Measurements from ENCODE around the gene SLC41A2.
A peak's percentile ranks its signal among the peaks of the same experiment; 100 is the strongest.

SLC41A2 gene, protein sequence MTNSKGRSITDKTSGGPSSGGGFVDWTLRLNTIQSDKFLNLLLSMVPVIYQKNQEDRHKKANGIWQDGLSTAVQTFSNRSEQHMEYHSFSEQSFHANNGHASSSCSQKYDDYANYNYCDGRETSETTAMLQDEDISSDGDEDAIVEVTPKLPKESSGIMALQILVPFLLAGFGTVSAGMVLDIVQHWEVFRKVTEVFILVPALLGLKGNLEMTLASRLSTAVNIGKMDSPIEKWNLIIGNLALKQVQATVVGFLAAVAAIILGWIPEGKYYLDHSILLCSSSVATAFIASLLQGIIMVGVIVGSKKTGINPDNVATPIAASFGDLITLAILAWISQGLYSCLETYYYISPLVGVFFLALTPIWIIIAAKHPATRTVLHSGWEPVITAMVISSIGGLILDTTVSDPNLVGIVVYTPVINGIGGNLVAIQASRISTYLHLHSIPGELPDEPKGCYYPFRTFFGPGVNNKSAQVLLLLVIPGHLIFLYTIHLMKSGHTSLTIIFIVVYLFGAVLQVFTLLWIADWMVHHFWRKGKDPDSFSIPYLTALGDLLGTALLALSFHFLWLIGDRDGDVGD

GRCh38 chr12:104958001-104958804 is at the start of gene SLC41A2:
Gene SLC41A2 (minus strand): TSS chr12:104958290. CDS start chr12:104928527, 29,763 bp downstream.
- Histone ChIP-seq H3K27me3 (ENCODE audit: insufficient read depth, low read length) (peaks cover 44% of the 10 kb centered on the region), H3K36me3 (ENCODE audit: insufficient read depth, low read depth, low read length) (no peaks in the 10 kb centered on the region), H3K4me3 (ENCODE audit: low read length) (peak within 1 kb of the TSS; percentile 87), H3K27ac (ENCODE audit: low read length) (no peak within 1 kb of the TSS), H3K9me3 (ENCODE audit: insufficient read depth, low read depth, low read length) (no peaks in the 10 kb centered on the region), H3K9ac (ENCODE audit: low read depth, low read length) (peak within 1 kb of the TSS; percentile 78; the same call in 1 of the 2 replicates), H3K4me1 (ENCODE audit: insufficient read depth, low read length) (peaks cover 5% of the 10 kb centered on the region; the same call in 1 of the 2 replicates)

- Histone ChIP-seq H3K27ac (ENCODE audit: low read length) (no peak overlapping the region), H3K27me3 (ENCODE audit: insufficient read depth, low read length) (no peaks in the 10 kb centered on the region), H3K9me3 (ENCODE audit: insufficient read depth, low read depth, low read length) (no peaks in the 10 kb centered on the region), H3K36me3 (ENCODE audit: insufficient read depth, low read depth, low read length) (peaks cover 93% of the 10 kb centered on the region), H3K4me1 (ENCODE audit: insufficient read depth, low read length) (no peaks in the 10 kb centered on the region), H3K9ac (ENCODE audit: low read depth, low read length) (no peak overlapping the region), H3K4me3 (ENCODE audit: low read length) (no peak overlapping the region)
These were observed 43.4 kb upstream of the SLC41A2 start for GRCh38 chr12:105001476-105001875.

DNA sequence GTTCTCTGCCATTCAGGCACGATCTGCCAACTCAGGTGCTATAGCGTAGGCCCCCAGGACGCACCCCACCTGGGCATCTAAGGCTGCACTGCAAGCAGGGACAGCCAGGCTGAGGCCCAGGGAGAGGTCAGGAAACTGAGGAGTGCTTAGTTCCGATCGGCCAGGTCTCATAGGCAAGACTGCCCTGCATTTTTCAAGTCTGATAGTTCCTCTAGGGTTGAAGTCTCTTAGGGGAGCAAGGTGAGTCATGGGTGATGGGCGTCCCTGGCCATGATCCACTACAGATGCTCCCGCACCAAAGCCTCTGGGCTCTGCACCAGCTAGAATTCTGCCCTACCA is 41.2 kb upstream of the SLC41A2 start:
- no peaks in the 10 kb centered on the region for H3K9me3 ChIP-seq (ENCODE audit: insufficient read depth, low read depth, low read length)

GRCh38 chr12:104998423-104999346 is 40.6 kb upstream of the SLC41A2 start:
- Histone ChIP-seq H3K4me3 (ENCODE audit: low read length) (no peak overlapping the region), H3K4me1 (ENCODE audit: insufficient read depth, low read length) (no peaks in the 10 kb centered on the region), H3K9me3 (ENCODE audit: insufficient read depth, low read depth, low read length) (no peaks in the 10 kb centered on the region), H3K27me3 (ENCODE audit: insufficient read depth, low read length) (no peaks in the 10 kb centered on the region), H3K27ac (ENCODE audit: low read length) (no peak overlapping the region), H3K36me3 (ENCODE audit: insufficient read depth, low read depth, low read length) (peaks cover 97% of the 10 kb centered on the region), H3K9ac (ENCODE audit: low read depth, low read length) (no peak overlapping the region)

More for the DNA sequence above, 41.2 kb upstream of the SLC41A2 start:
- no peak overlapping the region for H3K4me3 ChIP-seq (ENCODE audit: low read length)
- H3K4me1 ChIP-seq (ENCODE audit: insufficient read depth, low read length), result no peaks in the 10 kb centered on the region
- H3K9ac ChIP-seq (ENCODE audit: low read depth, low read length), result no peak overlapping the region
- no peak overlapping the region for H3K27ac ChIP-seq (ENCODE audit: low read length)
- H3K36me3 ChIP-seq (ENCODE audit: insufficient read depth, low read depth, low read length), result peaks cover 95% of the 10 kb centered on the region
- no peaks in the 10 kb centered on the region for H3K27me3 ChIP-seq (ENCODE audit: insufficient read depth, low read length)

- no peaks in the 10 kb centered on the region for H3K9me3 ChIP-seq (ENCODE audit: insufficient read depth, low read depth, low read length)
- H3K27me3 ChIP-seq (ENCODE audit: insufficient read depth, low read length), result no peaks in the 10 kb centered on the region
- H3K4me3 ChIP-seq (ENCODE audit: low read length), result no peak overlapping the region
- H3K4me1 ChIP-seq (ENCODE audit: insufficient read depth, low read length), result no peaks in the 10 kb centered on the region
- H3K36me3 ChIP-seq (ENCODE audit: insufficient read depth, low read depth, low read length), result peaks cover 97% of the 10 kb centered on the region
- no peak overlapping the region for H3K27ac ChIP-seq (ENCODE audit: low read length)
- no peak overlapping the region for H3K9ac ChIP-seq (ENCODE audit: low read depth, low read length)
These were observed 39.5 kb upstream of the SLC41A2 start for GRCh38 chr12:104997541-104997940.

GRCh38 chr12:104994336-104994735 is 36.2 kb upstream of the SLC41A2 start:
- Histone ChIP-seq H3K36me3 (ENCODE audit: insufficient read depth, low read depth, low read length) (peaks cover 97% of the 10 kb centered on the region), H3K27ac (ENCODE audit: low read length) (no peak overlapping the region), H3K9me3 (ENCODE audit: insufficient read depth, low read depth, low read length) (no peaks in the 10 kb centered on the region), H3K27me3 (ENCODE audit: insufficient read depth, low read length) (no peaks in the 10 kb centered on the region), H3K4me3 (ENCODE audit: low read length) (no peak overlapping the region), H3K9ac (ENCODE audit: low read depth, low read length) (no peak overlapping the region), H3K4me1 (ENCODE audit: insufficient read depth, low read length) (no peaks in the 10 kb centered on the region)

DNA sequence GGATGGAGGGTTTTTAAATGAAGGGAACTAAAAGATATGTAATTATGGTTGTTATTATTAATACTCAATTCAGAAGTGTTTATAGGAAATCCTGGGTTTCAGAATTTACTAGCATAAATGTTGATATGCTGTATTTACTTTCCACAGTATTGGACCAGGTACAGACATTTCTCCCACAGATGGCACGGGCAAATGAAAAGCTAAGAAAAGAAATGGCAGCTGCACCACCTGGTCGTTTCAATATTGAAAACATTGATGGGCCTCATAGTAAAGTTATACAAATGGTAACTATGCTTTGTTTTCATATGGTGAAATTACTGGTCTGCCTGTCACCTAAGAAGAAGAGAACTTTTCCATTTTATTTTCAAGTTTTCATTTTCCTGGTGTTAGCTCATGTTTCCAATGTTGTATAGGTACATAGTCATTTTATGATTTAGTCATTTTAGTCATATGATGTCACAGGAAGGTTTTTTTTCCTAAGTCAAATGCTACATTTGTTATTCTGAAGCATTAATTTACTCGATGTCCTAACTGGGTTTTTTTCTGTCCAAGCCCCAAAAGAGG is 33.6 kb upstream of the SLC41A2 start:
- Histone ChIP-seq H3K4me1 (ENCODE audit: insufficient read depth, low read length) (peaks cover 6% of the 10 kb centered on the region), H3K27ac (ENCODE audit: low read length) (no peak overlapping the region), H3K9ac (ENCODE audit: low read depth, low read length) (no peak overlapping the region), H3K36me3 (ENCODE audit: insufficient read depth, low read depth, low read length) (peaks cover 88% of the 10 kb centered on the region), H3K27me3 (ENCODE audit: insufficient read depth, low read length) (no peaks in the 10 kb centered on the region), H3K9me3 (ENCODE audit: insufficient read depth, low read depth, low read length) (no peaks in the 10 kb centered on the region), H3K4me3 (ENCODE audit: low read length) (no peak overlapping the region)

- H3K9ac ChIP-seq (ENCODE audit: low read depth, low read length), result no peak overlapping the region
- H3K27me3 ChIP-seq (ENCODE audit: insufficient read depth, low read length), result no peaks in the 10 kb centered on the region
- H3K9me3 ChIP-seq (ENCODE audit: insufficient read depth, low read depth, low read length), result no peaks in the 10 kb centered on the region
- no peak overlapping the region for H3K4me3 ChIP-seq (ENCODE audit: low read length)
- H3K36me3 ChIP-seq (ENCODE audit: insufficient read depth, low read depth, low read length), result peaks cover 81% of the 10 kb centered on the region
- H3K4me1 ChIP-seq (ENCODE audit: insufficient read depth, low read length), result peaks cover 6% of the 10 kb centered on the region
- H3K27ac ChIP-seq (ENCODE audit: low read length), result no peak overlapping the region
These were observed 32.9 kb upstream of the SLC41A2 start for GRCh38 chr12:104990950-104991349.

- Histone ChIP-seq H3K4me3 (ENCODE audit: low read length) (peak within 1 kb of the TSS; percentile 87), H3K27me3 (ENCODE audit: insufficient read depth, low read length) (no peaks in the 10 kb centered on the region), H3K4me1 (ENCODE audit: insufficient read depth, low read length) (peaks cover 6% of the 10 kb centered on the region), H3K9me3 (ENCODE audit: insufficient read depth, low read depth, low read length) (no peaks in the 10 kb centered on the region), H3K27ac (ENCODE audit: low read length) (no peak within 1 kb of the TSS), H3K36me3 (ENCODE audit: insufficient read depth, low read depth, low read length) (peaks cover 36% of the 10 kb centered on the region), H3K9ac (ENCODE audit: low read depth, low read length) (peak within 1 kb of the TSS; percentile 87)
These were observed 28.2 kb upstream of the SLC41A2 start, which contains the start of gene NOPCHAP1 for GRCh38 chr12:104986022-104986941. Gene NOPCHAP1 (plus strand): TSS chr12:104986316. CDS start chr12:104986353, 37 bp downstream.

DNA sequence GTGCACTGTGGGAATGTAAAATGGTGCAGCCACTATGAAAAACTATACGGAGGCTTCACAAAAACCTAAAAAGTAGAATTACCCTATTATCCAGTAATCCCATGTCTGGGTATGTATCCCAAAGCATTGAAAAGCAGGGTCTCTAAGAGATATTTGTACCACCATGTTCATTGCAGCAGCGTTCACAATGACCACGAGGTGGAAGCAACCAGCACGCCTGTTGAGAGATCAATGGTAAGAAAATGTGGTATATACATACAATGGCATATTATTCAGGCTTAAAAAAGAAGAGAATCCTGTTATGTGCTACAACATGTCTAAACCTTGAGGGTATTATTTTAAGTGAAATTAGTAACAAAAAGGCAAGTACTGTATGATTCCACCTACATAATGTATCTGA is 27.1 kb upstream of the SLC41A2 start:
- no peak overlapping the region for H3K4me3 ChIP-seq (ENCODE audit: low read length)
- no peak overlapping the region for H3K27ac ChIP-seq (ENCODE audit: low read length)
- H3K9ac ChIP-seq (ENCODE audit: low read depth, low read length), result no peak overlapping the region
- peaks cover 26% of the 10 kb centered on the region for H3K36me3 ChIP-seq (ENCODE audit: insufficient read depth, low read depth, low read length)
- no peaks in the 10 kb centered on the region for H3K27me3 ChIP-seq (ENCODE audit: insufficient read depth, low read length)
- H3K4me1 ChIP-seq (ENCODE audit: insufficient read depth, low read length), result peaks cover 6% of the 10 kb centered on the region
- no peaks in the 10 kb centered on the region for H3K9me3 ChIP-seq (ENCODE audit: insufficient read depth, low read depth, low read length)
